Large intestine (tissue), 3 donors: ENCODE measurements around the gene AK5. TPM values are rescaled to one million over a fixed set of nuclear protein-coding genes. Genes with fewer than 3 reads are reported as not detected.
A peak's percentile ranks its signal among the peaks of the same experiment; 100 is the strongest.
"Not testable (repeated sequence)": the region's sequence is repeated elsewhere in the genome, so short reads cannot be mapped to it uniquely, and the experiment has no call there.

ENCODE experiments used
- DNase-seq, 2 donors: peaks; one replicate each; pipeline versions ENCODE4 v3.0.0 to v3.0.0-alpha.2; 2013
- H3K27ac ChIP-seq: one replicate; pipeline ENCODE4 v1.5.1; 2013; ENCODE audit warnings: low read length
- H3K27me3 ChIP-seq: 2 replicates; pipeline ENCODE4 v1.6.1; 2013; ENCODE audit warnings: low read length; ENCODE audit not compliant: control insufficient read depth, insufficient read depth
- H3K36me3 ChIP-seq: 2 replicates; pipeline ENCODE4 v1.6.1; 2013; ENCODE audit warnings: low read length; ENCODE audit not compliant: control insufficient read depth, insufficient read depth
- H3K4me1 ChIP-seq: one replicate; pipeline ENCODE4 v1.6.1; 2013; ENCODE audit warnings: low read length; ENCODE audit not compliant: control insufficient read depth, insufficient read depth
- H3K4me3 ChIP-seq: one replicate; pipeline ENCODE4 v1.5.1; 2013; ENCODE audit warnings: low read length
- H3K9me3 ChIP-seq: one replicate; pipeline ENCODE4 v1.6.1; 2013; ENCODE audit warnings: mild to moderate bottlenecking, low read depth, low read length, moderate library complexity; ENCODE audit not compliant: control insufficient read depth
- whole genome bisulfite sequencing: methylation state at CpG from one replicate; pipeline ENCODE4 v1.1.5; 2013; ENCODE audit warnings: low lambda C conversion rate; ENCODE audit not compliant: insufficient coverage; 5-methylcytosine and 5-hydroxymethylcytosine counted together
- polyA plus RNA-seq: library from polyadenylated mRNA; unstranded; fragments of 120-200 nt; gene quantifications from one replicate; pipeline ENCODE4 v1.2.1, GENCODE V29; 2013

Gene AK5
- polyA plus RNA-seq, 1 donor: 4.2 TPM

DNA sequence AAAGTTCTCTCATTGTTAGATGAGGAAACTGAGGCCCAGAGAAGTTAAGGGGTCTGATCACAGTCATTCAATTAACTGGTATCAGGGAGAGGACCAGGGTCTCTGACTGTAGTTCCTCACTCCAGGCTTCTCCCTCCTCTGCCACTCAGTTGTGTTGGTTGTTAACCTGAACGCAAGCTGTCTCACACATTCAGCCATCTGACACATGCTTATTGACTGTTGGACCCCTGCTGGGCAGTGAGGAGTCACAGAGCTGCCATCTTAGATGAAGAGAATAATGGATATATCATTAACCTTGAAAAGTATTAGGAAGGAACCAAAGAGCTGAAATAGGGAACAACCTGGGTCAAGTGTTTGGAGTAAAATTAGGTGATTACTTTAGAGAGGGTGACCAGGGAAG lies 205.8 kb downstream of the AK5 start:
- WGBS: no CpG with 5 or more reads among the region's 1 CpG
- Histone ChIP-seq H3K27me3 (no peaks in the 10 kb centered on the region), H3K9me3 (no peaks in the 10 kb centered on the region), H3K36me3 (no peaks in the 10 kb centered on the region), H3K4me3 (no peak overlapping the region), H3K27ac (no peak overlapping the region), H3K4me1 (no peaks in the 10 kb centered on the region)
- no peak for DNase-seq

- 40% methylated on average over 1 of the region's 2 CpGs for WGBS
- Histone ChIP-seq H3K9me3 (no peaks in the 10 kb centered on the region), H3K4me1 (no peaks in the 10 kb centered on the region), H3K36me3 (no peaks in the 10 kb centered on the region), H3K27me3 (no peaks in the 10 kb centered on the region), H3K4me3 (no peak overlapping the region), H3K27ac (no peak overlapping the region)
- no peak for DNase-seq
Observed at GRCh38 chr1:77489910-77490309, 208.1 kb downstream of the AK5 start.

DNA sequence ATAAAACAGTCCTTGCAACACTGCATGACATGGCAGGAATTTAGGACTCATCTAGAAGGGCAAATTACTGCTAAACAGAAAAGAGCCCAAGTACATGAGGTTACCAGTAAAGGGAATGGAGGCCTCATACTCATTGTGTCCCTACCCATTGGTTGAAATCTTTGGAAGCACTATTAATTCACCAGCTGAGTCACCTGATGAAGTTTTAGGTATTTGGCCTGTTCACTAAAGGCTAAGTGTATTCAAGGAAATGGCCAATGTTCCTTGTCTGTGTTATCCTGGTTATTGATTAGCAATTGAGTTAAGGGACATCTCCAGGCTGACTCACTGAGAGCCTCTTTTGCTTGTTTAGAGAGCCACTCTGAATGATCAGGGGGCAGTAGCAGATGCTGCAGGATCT lies 212.2 kb downstream of the AK5 start:
- Histone ChIP-seq H3K4me3 (no peak overlapping the region), H3K27ac (no peak overlapping the region), H3K36me3 (no peaks in the 10 kb centered on the region), H3K9me3 (no peaks in the 10 kb centered on the region), H3K27me3 (no peaks in the 10 kb centered on the region), H3K4me1 (no peaks in the 10 kb centered on the region)
- DNase-seq: no peak

DNA sequence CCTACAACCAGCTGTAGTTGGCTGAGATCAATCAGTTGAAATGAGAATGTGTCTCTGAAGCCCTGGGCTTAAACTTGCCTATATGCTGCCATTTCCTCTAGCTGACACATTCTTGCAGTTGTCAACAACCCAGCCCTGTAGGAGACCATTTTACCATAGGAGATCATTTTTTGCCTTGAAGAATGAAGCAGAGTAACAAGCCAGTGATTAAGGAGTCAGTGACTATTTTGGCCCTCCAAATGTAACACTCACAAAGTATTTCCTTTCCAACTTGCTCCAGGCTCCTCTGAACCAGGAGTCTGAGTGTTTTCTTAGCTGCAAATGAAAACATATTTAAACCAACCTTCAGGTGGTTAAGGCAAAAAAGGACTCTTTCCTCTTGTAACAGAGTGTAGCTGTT lies 217.1 kb downstream of the AK5 start:
- H3K4me3 ChIP-seq: no peak overlapping the region
- no peaks in the 10 kb centered on the region for H3K9me3 ChIP-seq
- DNase-seq: no peak
- no peak overlapping the region for H3K27ac ChIP-seq
- H3K36me3 ChIP-seq: no peaks in the 10 kb centered on the region
- H3K27me3 ChIP-seq: no peaks in the 10 kb centered on the region
- H3K4me1 ChIP-seq: no peaks in the 10 kb centered on the region

GRCh38 chr1:77499466-77499865 lies 217.6 kb downstream of the AK5 start:
- H3K27me3 ChIP-seq: no peaks in the 10 kb centered on the region
- H3K36me3 ChIP-seq: no peaks in the 10 kb centered on the region
- WGBS: no CpG with 5 or more reads among the region's 5 CpGs
- no peaks in the 10 kb centered on the region for H3K4me1 ChIP-seq
- H3K27ac ChIP-seq: no peak overlapping the region
- H3K9me3 ChIP-seq: no peaks in the 10 kb centered on the region
- no peak overlapping the region for H3K4me3 ChIP-seq
- DNase-seq: no peak

GRCh38 chr1:77504986-77505385 lies 223.2 kb downstream of the AK5 start:
- Histone ChIP-seq H3K4me3 (no peak overlapping the region), H3K27me3 (no peaks in the 10 kb centered on the region), H3K27ac (no peak overlapping the region), H3K9me3 (no peaks in the 10 kb centered on the region), H3K4me1 (no peaks in the 10 kb centered on the region), H3K36me3 (no peaks in the 10 kb centered on the region)
- DNase-seq: no peak
- 83% methylated on average over 1 of the region's 4 CpGs for WGBS

DNA sequence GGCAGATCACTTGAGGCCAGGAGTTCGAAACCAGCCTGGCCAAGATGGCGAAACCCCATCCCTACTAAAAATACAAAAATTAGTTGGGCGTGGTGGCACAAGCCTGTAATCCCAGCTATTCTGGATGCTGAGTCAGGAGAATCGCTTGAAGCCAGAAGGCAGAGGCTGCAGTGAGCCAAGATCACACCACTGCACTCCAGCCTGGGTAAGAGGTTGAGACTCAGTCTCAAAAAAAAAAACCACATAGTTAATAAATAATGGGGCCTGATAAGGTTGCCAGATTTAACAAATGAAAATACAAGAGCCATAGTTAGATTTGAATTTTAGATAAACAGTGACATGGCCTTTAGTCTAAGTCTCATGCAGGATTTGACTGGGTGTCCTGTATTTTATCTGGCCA lies 225.0 kb downstream of the AK5 start:
- H3K36me3 ChIP-seq: no peaks in the 10 kb centered on the region
- H3K4me3 ChIP-seq: no peak overlapping the region
- no peaks in the 10 kb centered on the region for H3K4me1 ChIP-seq
- no peaks in the 10 kb centered on the region for H3K27me3 ChIP-seq
- DNase-seq: no peak
- H3K27ac ChIP-seq: no peak overlapping the region
- H3K9me3 ChIP-seq: no peaks in the 10 kb centered on the region
- no CpG with 5 or more reads among the region's 4 CpGs for WGBS

DNA sequence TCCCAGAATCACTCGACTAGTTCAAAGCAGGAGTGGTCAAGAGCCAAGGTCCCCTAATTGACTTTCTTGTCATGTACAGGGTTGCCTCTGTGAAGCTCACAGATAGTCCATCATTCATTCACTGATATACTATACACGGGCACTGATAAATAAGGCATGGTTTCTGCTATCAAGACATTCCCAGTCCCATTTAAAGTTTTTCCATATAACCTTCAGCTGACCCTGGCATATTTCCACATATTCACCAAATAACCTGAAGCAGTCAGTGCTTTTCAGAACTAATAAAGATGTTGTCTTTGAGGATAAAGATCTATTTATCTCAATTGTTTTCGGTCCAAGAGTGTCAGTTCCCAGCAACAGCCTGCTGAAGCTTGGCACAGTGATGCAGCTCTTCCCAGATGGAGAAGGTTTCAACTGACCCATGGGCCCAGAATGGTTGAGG lies 227.3 kb downstream of the AK5 start:
- DNase-seq: no peak
- Histone ChIP-seq H3K36me3 (no peaks in the 10 kb centered on the region), H3K27me3 (peaks cover 4% of the 10 kb centered on the region), H3K4me1 (no peaks in the 10 kb centered on the region), H3K4me3 (no peak overlapping the region), H3K27ac (no peak overlapping the region), H3K9me3 (no peaks in the 10 kb centered on the region)
- no CpG with 5 or more reads among the region's 3 CpGs for WGBS

DNA sequence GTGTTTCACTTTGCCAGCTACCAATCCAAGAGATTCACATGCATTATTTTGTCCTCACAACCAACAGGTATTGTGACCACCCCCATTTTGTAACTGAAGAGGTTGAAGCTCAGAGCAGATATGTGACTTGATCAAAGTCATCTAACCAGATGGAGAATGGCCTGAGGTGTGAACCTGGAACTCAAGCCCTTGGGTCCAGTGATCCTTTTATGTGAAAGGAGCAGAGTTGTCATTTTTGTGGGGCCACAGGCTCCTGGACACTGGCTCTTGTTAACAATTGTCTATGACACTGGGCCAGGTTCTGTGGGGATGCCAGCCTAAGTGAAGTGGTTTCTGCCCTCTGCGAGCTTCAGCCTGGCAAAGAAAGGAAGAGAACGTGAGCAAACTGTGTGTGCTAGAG lies 228.1 kb downstream of the AK5 start:
- H3K27me3 ChIP-seq: peaks cover 6% of the 10 kb centered on the region

GRCh38 chr1:77511440-77511840 lies 229.6 kb downstream of the AK5 start:
- Histone ChIP-seq H3K27ac (no peak overlapping the region), H3K4me3 (no peak overlapping the region), H3K36me3 (no peaks in the 10 kb centered on the region), H3K4me1 (no peaks in the 10 kb centered on the region), H3K9me3 (no peaks in the 10 kb centered on the region), H3K27me3 (peaks cover 13% of the 10 kb centered on the region)
- DNase-seq: peak in 1 of 2 donors; percentile 9
- WGBS: 86% methylated on average over 1 of the region's 2 CpGs

More for the DNA sequence above, 228.1 kb downstream of the AK5 start:
- Histone ChIP-seq H3K9me3 (no peaks in the 10 kb centered on the region), H3K4me3 (no peak overlapping the region), H3K27ac (no peak overlapping the region), H3K36me3 (no peaks in the 10 kb centered on the region), H3K4me1 (no peaks in the 10 kb centered on the region)
- DNase-seq: no peak
- 86% methylated on average over 1 of the region's 2 CpGs for WGBS

DNA sequence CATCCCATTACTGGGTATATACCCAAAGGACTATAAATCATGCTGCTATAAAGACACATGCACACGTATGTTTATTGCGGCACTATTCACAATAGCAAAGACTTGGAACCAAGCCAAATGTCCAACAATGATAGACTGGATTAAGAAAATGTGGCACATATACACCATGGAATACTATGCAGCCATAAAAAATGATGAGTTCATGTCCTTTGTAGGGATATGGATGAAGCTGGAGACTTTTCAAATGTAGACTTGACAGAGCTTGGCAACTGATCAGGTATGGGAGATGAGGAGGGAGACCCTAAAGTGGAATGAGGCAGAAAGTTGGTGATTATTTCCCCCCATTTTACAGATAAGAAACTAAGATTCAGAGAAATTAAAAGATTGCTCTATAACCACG lies 230.8 kb downstream of the AK5 start:
- not testable (repeated sequence) for H3K9me3 ChIP-seq, H3K4me3 ChIP-seq, H3K36me3 ChIP-seq, DNase-seq, H3K4me1 ChIP-seq, H3K27ac ChIP-seq
- peaks cover 13% of the 10 kb centered on the region for H3K27me3 ChIP-seq
- no CpG with 5 or more reads among the region's 3 CpGs for WGBS
